ENCODE data around the gene TEKT4.

GRCh38 chr2:94875064-94875819 is 4.0 kb downstream of the TEKT4 start:
- TF ChIP-seq, protein P1, sequence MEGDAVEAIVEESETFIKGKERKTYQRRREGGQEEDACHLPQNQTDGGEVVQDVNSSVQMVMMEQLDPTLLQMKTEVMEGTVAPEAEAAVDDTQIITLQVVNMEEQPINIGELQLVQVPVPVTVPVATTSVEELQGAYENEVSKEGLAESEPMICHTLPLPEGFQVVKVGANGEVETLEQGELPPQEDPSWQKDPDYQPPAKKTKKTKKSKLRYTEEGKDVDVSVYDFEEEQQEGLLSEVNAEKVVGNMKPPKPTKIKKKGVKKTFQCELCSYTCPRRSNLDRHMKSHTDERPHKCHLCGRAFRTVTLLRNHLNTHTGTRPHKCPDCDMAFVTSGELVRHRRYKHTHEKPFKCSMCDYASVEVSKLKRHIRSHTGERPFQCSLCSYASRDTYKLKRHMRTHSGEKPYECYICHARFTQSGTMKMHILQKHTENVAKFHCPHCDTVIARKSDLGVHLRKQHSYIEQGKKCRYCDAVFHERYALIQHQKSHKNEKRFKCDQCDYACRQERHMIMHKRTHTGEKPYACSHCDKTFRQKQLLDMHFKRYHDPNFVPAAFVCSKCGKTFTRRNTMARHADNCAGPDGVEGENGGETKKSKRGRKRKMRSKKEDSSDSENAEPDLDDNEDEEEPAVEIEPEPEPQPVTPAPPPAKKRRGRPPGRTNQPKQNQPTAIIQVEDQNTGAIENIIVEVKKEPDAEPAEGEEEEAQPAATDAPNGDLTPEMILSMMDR (IDR thresholded peaks at IDR 0.05 in 4 of 5, conservative IDR thresholded peaks at IDR 0.05 in 1 of 5): no peak
- no peak for TF ChIP-seq POLR2A (IDR thresholded peaks at IDR 0.05)

Data from gastrocnemius medialis (tissue), 4 donors.